ENCODE measurements around the gene NET1.
"Not testable (repeated sequence)": the region's sequence is repeated elsewhere in the genome, so short reads cannot be mapped to it uniquely, and the experiment has no call there.

Gene NET1

GRCh38 chr10:5466451-5467206 is 54.3 kb downstream of the NET1 start:
- DNase-seq, result no peak

GRCh38 chr10:5467207-5467535 is 54.8 kb downstream of the NET1 start:
- no peak for DNase-seq

GRCh38 chr10:5467634-5468255 is 55.4 kb downstream of the NET1 start:
- no peak for DNase-seq

DNA sequence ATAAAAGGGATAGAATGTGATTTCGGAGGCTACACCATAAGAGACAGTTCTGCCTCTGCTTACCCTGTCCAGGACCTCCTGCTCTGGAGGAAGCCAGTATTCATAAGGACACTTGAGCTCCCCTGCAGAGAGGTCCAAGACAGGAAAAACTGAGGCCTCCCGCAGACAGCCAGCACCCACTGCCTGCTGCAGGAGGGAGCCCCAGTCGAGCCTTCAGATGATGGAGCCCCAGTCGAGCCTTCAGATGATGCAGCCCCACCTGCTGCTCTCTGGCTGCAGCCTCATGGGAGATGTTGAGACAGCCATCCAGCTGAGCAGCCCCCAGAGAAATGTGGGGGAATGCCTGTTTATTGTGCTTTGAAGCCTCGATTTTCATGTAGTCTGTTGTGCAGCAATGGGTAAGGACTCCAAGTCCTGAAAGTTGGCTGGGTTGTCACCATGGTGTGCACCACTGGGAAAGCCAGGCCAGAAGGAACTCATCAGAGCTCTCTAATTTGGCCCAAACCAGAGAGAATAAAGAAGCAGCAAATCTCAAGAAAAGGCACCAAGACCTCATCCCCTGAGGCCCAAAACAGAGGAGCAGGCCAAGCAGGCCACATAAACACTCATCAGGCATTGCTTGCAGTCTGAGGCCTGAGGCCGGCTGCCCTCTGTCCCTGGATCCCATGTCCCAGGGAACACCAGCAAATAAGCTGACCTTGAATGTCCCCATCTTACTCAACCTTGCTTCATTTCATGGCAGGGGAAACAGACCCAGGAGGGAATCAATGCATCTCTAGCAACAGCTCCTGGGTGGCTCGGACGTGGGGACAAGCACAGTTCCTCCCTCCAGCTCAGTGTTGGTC is 56.1 kb downstream of the NET1 start:
- DNase-seq, result no peak

- no peak for DNase-seq
Measured at GRCh38 chr10:5469353-5470061, 57.1 kb downstream of the NET1 start.

GRCh38 chr10:5470062-5470751 is 57.9 kb downstream of the NET1 start:
- DNase-seq, result no peak

DNA sequence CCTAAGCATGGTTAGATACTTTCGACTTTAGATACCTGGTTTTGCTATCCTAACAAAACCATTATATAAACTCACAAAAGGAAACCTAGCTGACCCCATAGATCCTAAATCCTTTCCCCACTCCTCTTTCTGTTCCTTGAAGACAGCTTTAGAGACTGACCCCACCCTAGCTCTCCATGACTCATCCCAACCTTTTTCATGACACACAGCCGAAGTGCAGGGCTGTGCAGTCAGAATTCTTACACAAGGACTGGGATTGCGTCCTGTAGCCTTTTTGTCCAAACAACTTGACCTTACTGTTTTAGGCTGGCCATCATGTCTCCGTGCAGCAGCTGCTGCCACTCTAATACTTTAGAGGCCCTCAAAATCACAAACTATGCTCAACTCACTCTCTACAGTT is 62.3 kb downstream of the NET1 start:
- DNase-seq, result not testable (repeated sequence)

- not testable (repeated sequence) for DNase-seq
Measured at GRCh38 chr10:5475088-5475487, 62.7 kb downstream of the NET1 start.

DNA sequence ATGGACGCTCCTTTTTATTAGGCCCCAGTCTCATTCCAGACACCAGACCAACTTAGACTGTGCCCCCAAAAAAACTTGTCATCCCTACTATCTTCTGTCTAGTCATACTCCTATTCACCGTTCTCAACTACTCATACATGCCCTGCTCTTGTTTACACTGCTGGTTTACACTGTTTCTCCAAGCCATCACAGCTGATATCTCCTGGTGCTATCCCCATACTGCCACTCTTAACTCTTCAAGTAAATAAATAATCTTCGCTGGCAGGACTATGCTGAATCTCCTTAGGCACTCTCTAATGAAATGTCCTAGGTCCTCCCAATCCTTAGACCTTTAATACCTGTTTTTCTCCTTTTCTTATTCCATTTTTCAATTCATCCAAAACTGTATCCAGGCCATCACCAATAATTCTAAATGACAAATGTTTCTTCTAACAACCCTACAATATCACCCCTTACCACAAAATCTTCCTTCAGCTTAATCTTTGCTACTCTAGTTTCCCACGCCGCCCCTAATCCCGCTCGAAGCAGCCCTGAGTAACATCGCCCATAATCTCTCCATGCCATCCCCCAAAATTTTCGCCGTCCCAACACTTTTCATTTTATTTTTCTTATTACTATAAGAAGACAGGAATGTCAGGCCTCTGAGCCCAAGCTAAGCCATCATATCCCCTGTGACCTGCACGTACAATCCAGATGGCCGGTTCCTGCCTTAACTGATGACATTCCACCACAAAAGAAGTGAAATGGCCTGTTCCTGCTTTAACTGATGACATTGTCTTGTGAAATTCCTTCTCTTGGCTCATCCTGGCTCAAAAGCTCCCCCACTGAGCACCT is 63.8 kb downstream of the NET1 start:
- DNase-seq, result not testable (repeated sequence)

- DNase-seq, result no peak
Measured at GRCh38 chr10:5476918-5477525, 64.7 kb downstream of the NET1 start.

DNA sequence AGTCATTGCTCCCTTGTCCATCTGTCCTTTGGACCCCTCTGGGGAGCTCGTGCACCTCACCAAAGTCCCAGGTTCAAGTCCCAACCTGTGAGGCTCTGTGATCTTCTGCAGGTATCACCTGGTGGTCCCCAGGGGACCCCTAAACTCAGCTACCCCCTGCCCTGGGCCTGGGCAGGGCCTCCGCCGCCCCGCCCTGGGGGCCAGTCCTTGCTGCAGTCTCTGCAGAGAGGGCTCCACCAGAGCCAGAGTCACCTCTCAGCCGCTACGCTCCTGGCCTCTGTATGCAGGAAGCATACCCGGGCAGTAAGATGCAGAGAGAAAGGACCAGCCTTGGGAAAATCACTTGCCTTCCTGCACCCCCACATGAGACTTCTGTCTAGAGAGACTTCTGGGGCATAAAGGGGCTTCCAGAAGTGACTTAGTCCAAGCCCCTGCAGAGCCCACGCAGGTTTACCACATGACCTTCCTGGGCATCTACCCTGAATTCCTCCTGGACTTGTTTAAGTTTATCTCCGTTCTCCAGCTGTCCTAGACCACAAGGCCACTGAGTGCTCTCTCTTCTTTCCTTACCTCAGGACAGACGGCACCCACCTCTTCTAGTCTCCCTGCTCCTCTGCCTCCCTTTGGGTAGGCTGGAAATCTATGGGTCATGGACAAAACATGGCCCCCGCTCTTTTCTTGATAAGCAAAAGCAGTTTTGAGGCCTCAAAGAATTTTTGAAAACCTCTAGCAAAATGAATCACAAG is 65.8 kb downstream of the NET1 start:
- no peak for DNase-seq

- DNase-seq, result no peak
Measured at GRCh38 chr10:5478694-5479305, 66.4 kb downstream of the NET1 start.

- no peak for DNase-seq
Measured at GRCh38 chr10:5479481-5480161, 67.3 kb downstream of the NET1 start.

- DNase-seq, result no peak
Measured at GRCh38 chr10:5480162-5480941, 68.0 kb downstream of the NET1 start.

GRCh38 chr10:5481121-5481520 is 68.8 kb downstream of the NET1 start:
- no peak for DNase-seq

DNA sequence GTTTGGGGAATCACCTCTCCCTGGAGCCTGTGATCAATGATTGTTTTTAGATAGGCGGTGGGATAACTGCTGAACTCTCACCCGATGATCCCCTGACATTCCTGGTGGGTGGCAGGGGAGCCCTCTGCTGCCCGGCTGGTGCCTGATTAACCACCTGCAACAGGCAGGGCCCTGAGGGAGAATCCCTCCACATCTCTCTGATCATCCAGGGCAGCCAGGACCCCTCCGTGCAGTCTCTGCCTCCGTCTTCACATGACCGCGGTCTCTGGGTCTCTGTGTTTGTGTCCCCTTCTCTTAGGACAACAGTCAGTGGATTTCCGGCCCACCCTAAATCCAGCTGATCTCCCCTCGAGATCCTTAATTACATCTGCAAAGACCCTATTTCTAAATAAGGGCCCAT is 69.7 kb downstream of the NET1 start:
- DNase-seq, result no peak

DNA sequence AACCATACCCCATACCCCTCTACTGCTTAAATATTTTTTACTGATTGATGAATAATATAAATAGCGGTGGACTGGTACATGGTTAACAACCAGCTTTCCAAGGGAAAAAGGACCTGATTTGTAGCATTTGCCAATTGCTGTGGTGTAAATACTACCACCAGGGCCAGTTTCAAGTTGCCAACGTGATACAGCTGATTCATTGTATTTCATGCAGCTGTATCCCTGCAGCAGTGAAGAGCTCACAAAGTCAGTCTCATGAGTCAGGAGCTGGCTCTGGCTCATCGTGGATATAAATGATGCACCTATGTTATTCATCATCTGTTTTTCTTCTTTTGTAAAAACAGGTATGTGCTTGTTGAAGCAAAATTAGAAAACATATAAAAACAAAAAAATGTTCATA is 71.8 kb downstream of the NET1 start:
- DNase-seq, result no peak

DNA sequence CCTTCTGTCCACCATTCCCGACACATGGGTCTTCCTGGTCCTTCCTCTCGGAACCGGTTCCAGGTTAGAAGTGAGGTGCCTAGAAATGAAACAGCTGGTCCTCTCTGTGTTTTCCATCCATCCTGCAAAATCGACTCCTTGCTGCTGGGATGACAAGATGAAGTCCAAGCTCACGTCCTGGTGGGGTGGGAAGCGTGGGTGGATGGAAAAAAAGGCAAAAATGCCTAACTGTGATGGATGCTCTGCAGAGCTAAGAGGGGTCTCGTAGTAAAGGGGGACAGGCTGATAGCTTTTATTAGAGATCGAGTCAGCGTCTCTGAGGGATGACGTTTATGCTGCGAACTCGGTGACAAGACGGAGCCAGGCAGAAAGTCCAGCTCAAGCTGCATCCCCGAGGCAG is 72.9 kb downstream of the NET1 start:
- no peak for DNase-seq

Data from stimulated activated CD4-positive, alpha-beta T cell treated with anti-CD3 and anti-CD28 coated beads, Interleukin-4, amount 100 ng/mL, for 4 hours (primary cell).